ENCODE results near the gene CNNM4.
A peak's percentile ranks its signal among the peaks of the same experiment; 100 is the strongest.

The CNNM4 gene

DNA sequence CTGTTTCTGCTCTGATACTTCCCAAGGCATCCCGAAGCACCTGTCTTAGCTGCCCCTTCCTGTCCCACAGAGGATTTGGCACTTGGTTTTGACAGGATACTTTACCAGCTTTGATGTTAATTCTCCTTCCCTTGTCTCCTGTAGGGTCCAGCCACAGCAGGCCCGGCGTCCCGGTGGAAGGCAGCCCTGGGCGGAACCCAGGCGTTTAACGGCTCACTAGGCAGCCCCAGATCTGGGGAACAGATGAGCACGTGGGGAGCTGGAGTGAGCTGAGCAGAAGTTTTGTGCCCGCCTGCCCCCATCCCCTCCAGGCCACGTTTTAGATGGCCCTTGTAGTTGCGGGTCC is 71.7 kb downstream of the CNNM4 start:
- no peak for DNase-seq (ENCODE audit: low read depth)

DNA sequence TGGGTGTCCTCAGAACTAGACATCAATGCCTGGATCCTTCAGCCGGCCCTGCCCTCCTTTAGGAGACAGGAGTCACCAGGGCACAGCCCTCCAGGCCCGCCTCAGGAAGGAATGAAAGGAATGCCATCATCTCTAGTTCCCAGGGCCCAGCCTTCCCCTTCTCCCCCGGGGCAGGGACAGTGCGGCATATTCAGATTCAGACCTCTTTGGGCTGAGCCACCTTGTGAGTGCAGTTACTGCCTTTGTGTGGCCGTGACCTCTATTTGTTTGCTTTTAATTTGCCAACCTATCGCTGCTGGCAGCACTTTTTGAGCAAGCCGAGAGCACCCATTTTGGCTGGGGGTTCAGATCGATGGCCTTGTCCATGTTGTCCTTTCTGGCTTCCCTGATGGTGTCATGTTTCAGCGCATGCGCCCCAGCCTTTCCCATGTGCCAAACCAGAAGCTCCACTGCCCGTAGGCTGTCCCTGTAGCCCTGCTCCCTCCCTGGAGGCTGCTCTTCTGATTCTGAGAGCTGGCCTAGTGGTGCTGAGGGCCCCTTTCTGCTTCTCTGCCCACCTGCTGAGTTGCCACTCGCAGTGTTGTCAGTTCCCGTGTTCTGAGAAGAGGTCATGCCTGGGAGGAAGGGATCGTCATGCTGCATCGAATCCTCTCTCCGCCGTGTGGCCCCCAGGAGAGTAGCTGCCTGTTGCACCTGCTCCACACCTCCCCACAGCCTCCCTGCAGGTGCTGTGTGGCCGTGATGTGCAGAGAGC is 72.2 kb downstream of the CNNM4 start:
- DNase-seq (ENCODE audit: low read depth): no peak

DNA sequence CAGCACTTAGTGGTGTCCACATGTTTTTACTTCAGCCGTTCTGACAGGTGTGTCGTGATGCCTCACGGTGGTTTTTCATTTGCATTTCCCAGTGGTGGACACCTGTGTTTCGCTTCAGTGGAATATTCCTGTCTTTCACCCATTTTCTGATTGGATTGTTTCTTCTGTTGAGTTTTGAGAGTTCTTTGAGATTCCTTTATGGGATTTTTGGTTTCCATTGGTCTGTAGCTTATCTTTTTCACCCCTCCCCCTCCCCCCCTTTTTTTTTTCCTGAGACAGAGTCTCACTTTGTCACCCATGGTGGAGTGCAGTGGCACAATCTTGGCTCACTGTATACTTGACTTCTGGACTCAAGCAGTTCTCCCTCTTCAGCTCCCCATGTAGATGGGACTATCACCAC is 75.1 kb downstream of the CNNM4 start:
- DNase-seq (ENCODE audit: low read depth): no peak

DNA sequence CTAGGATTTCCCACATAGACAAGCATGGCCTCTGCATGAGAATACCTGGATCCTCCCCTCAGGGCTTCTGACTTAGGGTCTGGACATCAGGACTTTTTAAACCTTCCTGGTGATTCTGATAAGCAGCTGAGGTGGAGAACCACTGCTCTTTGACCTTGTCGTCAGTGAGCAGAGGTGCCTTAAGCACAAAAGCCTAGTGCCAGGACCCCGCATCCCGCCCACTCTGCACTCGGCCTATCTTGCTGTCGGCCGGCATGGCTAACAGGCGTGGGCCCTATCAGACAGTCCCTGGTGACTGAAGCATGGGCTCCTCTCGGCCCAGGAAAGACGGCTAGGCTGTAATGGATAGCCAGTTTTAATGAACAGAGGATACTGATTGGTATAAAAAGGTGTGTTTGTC is 76.9 kb downstream of the CNNM4 start:
- no peak for DNase-seq (ENCODE audit: low read depth)

DNA sequence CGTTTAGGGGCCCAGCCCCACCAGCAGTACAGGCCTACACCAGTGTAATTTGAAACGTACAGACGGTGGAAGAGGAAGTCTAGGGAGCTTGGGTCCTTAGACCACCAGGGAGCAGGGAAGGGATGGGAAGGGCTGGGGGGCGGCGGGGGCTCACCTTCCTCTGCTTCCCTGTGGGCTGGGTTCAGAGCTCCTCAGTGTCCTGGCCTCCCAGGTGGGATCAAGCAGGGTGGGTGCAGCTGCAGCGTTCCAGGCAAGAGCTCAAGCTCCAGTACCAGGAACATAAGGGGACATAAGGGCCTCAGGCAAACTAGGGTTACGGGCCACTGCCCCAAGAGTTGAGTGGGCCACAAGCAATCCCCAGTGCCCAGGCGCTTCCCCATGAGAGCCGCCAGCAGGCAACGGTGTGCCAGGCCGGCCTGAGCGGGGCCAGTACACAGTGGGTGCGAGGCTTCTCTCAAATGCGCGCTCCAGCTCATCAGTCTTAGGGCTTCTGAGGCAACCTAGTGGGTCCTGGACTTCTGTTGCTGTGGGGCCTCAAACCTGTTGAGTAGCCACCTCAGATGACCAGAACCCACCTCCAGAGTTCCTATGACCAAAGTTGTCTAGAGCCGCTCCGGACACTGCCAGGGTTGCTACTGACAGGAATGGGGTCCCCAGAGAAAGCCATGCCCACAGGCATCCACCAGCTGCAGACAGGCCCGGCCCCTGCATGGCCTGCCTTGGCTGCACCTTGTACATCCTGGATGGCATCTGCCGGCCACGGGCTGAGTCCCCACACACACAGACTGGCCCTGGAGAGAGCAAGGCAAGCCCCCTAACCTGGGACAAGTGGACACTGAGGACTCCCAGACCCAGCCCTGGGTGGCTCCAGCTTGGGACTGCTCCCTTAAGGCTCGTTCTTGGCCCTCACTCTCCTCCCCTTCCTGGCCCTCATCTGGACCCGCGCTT is 77.9 kb downstream of the CNNM4 start:
- DNase-seq (ENCODE audit: low read depth): no peak

DNA sequence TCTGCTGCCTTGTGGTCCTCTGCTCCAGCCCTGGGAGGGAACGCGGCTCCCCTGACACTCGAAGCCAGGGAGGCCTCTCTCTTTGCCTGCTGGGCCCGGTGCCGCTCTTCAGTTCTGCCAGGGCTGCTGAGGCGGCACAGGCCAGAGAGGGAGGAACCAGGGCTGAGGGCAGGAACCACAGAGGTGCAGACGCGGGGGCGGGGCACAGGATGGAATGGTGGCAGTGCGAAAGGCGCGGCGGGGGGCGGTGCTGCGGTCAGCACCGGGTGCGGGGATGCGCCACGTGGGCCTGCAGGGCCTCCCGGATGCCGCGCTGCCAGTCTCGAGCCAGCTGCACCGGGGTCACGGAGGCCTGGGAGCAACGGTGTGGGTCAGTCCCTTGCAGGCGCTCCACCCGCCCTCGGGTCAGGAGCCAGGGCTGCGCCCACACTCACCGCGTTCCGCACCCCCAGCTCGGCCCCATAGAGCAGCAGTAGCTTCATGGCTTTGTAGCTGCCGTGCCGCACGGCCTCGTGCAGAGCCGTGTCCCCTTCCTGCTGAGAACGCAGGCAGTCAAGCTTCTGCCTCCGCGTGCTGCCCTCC is 78.7 kb downstream of the CNNM4 start:
- no peak for DNase-seq (ENCODE audit: low read depth)

DNA sequence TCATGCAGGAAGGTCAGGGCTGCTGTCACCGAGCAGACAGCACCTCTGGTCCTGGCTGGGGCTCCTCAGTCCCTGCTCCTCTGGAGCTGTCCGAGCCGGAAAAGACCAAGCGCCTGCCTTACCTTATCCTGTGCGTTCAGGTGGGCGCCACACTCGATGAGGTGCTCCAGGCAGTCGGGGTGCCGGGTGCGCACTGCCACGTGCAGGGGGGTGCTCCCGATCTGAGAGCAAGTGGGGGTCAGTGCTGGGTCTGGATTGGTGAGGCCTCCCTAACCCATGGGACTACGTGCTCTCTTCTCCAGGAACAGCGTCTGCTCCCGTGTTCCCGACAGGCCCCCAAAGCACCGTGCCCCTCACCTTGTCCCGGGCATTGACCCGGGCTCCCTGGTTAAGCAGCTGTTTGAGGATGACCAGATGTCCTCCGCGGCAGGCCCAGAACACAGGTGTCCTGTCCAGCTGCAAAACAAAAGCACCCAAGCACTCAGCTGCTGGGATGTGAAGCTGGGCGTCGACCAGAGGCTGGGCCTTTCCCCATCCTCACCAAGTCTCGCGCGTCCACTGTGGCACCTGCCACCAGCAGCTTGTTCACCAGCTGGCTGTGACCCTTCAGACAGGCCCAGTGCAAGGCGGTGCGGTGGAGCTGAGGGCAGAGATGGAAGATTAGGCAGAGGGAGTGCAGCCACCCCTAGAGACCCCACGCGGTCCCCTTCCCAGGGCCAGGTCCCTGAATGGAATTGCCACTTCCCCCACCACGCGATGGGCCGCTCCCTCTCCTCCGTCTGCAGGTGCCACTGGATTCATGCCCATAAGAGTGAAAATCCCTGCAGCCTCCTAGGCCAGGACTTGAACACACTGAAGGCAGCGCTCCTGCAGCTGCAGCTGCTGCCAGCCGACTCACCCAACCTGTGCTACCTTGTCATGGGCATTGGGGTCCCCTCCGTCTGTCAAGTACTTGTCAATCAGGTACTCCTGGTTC is 79.5 kb downstream of the CNNM4 start:
- DNase-seq (ENCODE audit: low read depth): no peak

DNA sequence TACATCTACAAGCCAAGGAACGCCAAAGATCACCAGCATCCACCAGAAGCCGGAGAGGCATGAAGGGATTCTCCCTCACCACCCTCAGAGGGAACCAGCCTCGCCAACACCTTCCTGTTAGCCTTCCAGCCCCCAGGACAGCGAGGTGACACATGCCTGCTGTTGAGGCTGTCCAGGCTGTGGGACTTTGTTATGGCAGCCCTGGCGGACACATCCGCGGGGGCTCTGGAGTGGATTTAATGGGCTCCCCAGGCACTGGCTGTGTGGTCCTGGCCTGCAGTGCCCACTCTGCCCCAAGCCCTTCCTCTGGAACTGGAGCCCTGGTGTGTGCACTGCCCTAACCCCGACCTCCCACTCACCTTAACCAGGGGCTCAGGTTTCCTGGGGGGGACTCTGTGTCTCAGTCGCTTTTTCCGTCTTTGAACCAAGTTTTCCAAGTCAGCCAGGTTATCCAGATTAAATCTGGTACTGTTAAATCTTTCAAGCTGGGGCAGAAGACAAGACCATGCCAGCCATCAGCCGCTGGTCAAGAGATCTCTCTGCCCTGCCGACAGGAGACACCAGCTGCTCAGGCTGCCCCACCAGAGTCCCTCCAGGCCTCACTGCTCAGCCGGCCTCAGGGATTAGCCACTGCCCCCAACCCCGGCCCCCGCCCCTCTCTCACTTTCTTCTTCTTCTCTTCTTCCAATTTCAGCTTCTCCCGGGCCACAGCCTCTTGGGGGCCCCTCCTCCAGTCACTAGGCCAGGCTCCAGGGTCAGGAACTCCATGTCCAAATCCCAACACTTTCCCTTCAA is 81.2 kb downstream of the CNNM4 start:
- no peak for DNase-seq (ENCODE audit: low read depth)

DNA sequence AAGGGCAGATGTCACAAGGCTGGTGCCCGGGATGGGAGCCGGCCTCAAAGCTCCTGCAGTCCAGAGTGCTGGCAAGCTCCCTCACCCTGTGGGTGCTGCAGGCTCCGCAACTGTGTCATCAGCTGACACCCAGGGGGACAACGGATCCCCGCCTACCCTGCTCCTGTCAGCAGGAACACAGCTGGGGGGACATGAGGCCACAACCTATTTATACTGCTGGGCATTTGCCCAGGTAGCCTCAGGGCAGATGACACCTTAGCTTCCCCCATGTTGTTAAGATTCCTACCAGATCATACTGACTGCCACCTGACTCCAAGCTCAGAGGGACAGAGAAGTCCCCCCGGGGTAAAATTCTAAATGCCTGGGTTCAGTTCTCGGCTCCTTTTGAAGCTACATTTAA is 81.9 kb downstream of the CNNM4 start:
- no peak for DNase-seq (ENCODE audit: low read depth)

DNA sequence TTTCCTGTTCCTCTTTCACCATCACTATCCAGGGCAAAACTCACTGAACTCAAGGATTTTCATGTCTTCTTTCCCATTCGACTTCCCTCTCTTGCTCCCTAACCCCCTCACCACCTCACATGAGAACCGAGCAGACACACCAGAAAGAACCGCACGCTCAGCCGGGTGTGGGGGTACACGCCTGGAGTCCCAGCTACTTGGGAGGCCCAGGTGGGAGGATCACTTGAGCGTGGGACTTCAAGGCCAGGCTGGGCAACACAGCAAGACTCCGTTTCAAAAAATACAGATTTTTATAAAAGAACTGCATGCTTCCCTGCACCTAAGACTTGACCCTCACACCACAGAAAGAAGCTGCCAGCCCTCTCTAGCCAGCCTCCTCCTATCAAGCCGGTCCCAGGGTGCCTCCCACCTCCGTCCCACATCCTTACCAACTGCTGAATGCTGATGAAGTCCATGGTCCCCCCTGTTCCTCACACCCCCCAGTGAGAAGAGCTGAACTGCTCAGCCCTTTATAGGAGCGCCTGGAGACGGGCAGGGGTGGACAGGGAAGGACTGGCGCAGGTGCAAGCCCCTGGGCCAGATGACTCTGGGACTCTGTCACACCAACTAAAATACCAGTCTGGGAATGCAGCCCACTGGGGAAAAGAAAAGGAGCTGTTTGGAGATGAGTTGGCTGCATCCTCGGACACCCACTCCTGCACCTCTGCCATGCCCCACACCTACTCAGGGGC is 83.0 kb downstream of the CNNM4 start, which contains the start of gene ANKRD23:
Gene ANKRD23 (minus strand): TSS at position 484 of the 731 bp plus-strand sequence. CDS start 29 bp downstream, at position 455.
- DNase-seq (ENCODE audit: low read depth): no peak

DNA sequence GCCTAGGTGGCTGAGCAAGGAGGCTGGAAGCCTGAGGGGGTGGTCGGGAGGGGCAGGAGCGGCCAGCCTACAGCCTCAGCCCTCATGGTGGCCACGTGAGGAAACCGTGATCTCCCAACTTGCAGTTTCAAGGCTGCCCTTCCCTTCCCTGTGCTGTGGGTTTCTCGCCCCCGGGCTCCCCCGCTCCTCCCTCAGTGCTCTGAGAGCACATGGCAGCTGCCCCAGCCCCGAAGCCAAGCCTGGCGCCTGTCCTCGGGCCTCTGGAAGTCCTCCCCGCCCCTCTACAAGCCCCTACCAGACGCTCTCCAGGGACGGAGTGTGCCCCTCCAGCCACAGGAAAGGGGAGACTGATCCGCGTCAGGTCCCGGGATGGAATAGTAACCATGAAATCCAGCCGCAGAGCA is 83.7 kb downstream of the CNNM4 start:
- DNase-seq (ENCODE audit: low read depth): no peak

DNA sequence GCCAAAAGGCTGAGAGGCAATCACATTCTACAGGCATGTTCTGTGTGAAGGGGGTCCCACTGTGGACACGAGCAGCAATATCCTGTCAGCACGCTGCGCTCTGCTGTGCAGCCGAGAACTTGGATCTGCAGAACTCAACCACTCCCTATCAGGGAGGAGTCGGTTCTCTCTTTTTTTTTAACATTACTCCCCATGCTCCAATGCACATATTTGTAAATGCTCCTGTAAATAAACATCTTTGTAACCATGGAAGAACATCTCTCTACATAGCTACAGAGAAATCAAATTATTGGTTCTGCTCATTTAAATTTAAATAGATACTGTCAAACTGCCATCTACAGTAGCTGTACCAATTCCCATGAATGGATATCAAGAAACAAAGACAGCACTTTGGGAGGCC is 86.1 kb downstream of the CNNM4 start:
- no peak for DNase-seq (ENCODE audit: low read depth)

DNA sequence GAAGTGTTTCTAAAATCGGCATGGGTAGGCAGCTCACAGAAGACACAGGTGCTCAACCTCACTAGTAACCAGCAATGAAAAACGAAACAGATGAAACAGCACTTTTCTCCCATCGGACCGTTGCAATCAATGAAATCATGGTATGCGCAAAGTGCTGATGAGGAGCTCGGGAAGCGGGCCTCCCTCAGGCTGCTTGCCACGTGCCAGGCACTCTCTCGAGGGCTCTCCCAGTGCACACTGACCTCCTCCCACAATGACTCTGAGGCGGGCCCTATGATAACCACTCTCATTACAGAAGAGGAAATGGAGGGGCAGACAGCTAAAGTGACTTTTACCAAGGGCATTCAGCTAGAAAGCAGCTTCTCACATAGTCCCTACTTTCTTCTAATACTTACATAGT is 86.9 kb downstream of the CNNM4 start:
- DNase-seq (ENCODE audit: low read depth): no peak

DNA sequence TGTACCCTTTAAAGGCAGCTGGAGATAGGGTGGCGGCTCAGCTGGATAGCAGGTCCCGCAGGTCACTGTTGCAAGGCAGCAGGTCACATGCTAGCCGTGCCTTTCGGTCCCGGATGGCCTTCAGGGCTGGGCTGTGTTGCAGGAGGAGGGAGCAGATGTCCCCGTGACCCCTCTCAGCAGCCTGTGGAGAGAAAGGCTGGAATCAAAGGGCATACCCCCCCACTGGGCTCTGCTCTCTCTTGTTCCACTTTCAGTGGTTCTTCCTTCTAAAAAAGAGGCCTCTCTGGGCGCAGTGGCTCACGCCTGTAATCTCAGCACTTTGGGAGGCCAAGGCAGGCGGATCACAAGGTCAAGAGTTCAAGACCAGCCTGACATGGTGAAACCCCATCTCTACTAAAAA is 87.6 kb downstream of the CNNM4 start:
- no peak for DNase-seq (ENCODE audit: low read depth)

DNA sequence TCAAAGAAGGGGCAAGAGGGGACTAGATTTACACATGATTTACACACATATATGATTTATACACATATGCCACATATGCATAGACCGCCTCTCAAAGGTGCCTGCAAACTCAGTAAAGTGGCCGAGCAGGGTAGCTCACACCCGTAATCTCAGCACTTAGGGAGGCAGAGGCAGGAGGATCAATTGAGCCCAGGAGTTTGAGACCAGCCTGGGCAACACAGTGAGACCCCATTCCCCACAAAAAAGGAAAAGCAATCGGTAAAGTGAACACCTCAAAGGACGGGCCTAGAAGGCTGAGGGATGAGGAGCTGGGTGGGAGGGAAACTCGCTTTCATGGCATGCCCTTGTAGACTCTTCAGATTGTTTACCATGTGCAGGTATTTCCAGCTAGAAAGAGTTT is 92.0 kb downstream of the CNNM4 start:
- DNase-seq (ENCODE audit: low read depth): no peak

DNA sequence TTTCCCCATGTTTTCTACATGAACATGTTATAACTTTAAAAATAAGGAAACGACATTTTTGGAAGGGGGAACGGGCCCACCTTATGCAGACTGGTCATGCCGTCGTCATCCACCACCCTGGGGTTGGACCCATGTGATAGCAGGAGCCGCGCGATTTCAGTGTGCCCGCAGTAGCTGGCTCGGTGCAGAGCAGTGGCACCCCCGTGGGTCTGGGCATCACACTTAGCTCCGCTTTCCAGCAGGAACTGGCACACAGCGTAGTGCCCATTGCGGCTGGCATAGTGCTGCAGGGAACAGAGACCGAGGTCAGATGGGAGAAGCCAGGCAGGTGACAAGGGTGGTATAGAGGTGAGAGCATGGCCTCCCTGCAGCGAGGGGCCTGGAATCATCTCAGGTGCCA is 92.6 kb downstream of the CNNM4 start:
- DNase-seq (ENCODE audit: low read depth): no peak

DNA sequence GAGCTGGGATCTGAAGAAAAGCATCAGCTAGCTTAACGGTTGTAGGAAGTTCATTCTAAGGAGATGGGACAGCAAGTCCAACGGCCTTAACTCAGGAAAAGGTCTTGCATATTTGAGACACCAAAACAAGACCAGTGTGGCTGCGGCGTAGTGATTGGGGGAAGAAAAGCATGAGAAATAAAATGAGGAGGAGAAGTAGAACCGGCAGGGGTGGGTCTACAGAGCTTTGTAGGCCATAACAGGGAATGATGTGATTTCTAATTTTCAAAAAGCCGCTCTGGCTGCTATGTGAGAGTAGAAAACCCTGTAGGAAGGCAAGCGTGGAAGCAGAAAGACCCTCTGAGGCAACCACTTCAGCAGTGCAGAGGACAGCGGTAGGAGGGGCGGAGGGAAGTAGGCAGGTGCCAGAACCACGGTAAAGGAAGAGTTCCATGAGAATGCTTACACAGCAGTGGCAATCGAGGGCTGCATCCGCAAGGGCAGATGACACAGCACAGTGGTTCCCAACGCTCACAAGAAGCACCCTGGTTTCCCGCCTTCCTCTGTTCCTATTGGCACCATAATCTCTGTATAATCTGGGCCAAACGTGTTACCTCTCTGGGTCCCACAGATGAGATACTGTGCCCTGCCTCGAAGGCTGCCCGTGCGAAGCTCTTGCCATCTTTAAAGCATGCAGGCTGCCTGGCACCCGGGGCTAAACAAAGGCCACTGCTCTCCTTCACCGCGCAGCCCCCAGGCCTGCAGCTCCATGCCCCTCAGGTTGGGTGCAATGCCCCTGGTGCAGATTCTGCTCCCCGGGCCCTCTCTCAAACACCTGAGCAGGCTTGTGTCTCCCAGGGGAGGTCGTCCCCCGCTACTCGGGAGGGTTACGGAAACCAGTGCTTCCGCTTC is 96.3 kb downstream of the CNNM4 start:
- DNase-seq (ENCODE audit: low read depth): no peak

DNA sequence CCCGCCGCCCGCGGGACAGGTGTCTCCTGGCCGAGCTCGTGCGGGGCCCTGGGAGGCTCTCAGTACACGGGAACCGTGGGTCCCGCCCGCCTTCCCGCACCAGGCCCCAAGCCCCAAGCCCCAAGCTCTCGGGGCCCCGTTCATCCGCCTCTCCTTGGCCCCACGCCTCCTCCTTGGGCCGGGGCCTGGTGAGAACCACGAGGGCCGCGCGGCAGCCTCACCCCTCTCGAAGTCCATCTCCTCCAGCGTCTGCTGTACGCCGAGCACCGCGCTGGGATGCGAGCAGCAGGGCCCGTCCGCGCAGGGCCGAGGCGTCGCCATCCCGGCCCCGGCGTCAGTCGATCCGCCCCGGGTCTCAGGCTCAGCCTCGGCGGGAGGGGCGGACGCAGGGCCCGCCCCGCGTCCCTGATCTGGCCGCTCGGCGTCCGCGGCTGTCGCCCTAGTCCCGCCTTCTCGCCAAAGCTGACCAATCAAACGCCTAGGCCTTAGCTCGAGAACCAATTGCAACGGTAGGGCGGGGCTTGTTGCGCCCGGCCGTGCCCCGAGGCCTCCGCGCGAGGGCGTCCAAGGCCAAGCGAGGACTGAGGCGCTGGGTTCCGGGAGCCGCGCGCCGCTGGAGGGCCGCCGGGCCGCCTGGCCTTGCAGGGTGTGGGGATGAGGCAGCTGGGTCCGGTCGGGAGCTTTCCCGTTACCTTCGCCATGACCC is 97.1 kb downstream of the CNNM4 start, which contains the start of gene ANKRD39:
Gene ANKRD39 (minus strand): TSS at position 350 of the 706 bp plus-strand sequence. CDS start 29 bp downstream, at position 321.
- peak; percentile 97 for DNase-seq (ENCODE audit: low read depth)
